T1000 (cell line): Measurements from ENCODE around the gene SDC1.

Experiments used
- DNase-seq: peaks from one replicate; lab custom pipeline; 2025; ENCODE audit warnings: mixed read lengths; lab: John Stamatoyannopoulos, UW

SDC1 gene

GRCh38 chr2:20229322-20230113, 4.6 kb upstream of the SDC1 start:
- no peak for DNase-seq

GRCh38 chr2:20227894-20228505, 3.1 kb upstream of the SDC1 start:
- DNase-seq = no peak

DNA sequence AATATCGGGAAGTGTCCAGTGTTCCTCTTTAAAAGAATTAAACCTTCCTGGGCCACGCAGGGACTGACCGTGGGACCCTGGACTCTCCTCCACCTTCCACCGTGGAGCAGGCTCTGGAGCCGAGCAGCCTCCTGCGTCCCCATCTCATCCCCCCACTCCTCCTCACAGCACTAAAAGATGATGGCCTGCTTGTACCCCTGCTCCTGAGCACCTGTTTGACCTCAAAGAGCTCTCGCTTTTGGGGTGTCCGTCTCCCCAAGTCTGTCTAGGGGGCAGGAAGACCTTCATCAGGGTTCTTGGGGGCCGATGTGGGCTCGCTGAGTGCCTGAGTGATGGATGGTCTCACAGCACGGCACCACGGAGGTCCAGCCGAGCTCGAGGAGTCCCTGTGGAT, 1.2 kb upstream of the SDC1 start:
- no peak for DNase-seq

- peak; percentile 45 for DNase-seq
Measured at GRCh38 chr2:20225294-20226151, 593 bp upstream of the SDC1 start.

DNA sequence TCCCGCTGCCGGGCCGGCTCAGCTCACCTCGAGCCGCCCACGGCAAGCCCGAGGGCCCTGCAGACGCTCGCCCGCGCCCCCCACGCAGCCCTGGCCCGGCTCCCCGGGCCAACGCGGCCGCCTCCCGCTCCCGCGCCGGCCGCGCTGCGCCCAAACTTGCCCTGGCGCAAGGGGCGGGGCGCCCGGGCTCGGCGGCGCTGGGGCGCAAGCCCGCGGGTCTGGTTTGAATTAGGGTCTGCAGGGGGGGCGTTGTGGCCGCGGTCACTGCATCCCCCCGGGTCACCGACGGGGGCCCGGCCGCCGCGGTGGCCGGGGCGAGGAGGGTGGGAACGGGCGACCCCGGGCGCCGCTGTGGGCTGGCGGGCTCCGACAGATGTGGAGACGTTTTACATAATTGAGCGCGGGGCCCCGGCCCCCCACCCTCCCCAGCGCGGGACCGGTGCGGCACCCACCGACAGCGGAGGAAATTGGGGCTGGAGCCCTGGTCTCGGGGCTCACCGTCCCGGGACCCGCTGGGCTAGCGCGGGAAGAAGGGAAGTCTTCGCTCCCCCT, 690 bp downstream of the SDC1 start:
- DNase-seq = no peak

DNA sequence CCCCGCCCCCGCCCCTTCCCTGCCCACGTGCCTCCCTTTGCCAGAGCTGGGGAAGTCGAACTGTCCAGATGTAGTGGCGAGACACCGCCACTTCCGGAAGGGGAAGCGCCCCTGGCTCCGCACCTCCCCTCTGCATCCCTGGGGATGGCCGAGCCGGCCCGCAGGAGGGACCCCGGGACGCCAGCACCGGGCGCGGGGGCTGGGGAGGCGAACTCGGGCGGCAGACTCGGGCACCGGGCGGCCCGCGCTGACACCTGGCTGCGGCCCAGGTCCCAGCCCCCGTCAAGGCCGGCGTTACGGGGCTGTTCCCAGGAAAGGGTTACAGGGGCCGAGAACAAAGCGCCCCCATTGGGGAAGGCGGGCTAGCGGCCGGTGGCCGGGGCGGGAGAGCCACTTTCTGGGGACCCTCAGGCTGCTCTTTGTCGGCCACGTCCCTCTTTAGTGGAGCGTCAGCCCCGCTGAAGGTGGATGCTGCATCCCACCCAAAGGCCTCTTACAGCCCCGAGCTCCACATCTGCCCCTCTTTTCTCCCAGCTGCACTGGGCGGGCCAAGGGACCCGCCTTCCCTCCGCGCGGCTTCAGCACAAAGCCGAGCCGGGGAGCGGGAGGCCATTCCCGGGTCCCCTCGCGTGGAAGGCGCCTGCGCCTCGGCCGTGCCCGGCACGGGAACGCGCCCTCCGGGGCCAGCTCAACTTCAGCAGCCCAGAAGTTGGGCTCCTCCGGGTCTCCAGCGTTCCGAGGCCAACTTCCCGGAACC, 1.3 kb downstream of the SDC1 start:
- DNase-seq = peak; percentile 33

- DNase-seq = no peak
Measured at GRCh38 chr2:20222769-20223406, 2.0 kb downstream of the SDC1 start.

- DNase-seq = no peak
Measured at GRCh38 chr2:20222014-20222768, 2.7 kb downstream of the SDC1 start.

DNA sequence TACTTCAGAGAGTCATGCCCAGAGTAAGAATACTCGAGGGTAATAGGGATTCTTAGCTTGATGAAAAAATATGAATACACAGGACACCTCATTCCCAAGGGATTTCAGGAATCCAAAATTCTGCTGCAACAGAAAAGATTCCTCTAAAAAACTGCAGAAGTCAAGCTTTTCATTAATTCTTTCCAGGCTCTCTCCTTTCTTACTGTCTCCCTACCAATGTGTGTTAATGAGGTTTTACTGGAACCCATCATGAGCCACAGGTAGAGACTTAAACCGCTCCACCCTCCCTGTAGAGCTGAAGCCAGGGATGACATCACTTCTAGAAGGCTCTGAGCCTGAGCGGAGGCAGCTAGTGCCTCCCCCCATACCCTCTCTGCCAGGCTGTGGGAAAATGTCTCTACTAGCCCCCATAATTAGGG, 3.4 kb downstream of the SDC1 start:
- DNase-seq = no peak

DNA sequence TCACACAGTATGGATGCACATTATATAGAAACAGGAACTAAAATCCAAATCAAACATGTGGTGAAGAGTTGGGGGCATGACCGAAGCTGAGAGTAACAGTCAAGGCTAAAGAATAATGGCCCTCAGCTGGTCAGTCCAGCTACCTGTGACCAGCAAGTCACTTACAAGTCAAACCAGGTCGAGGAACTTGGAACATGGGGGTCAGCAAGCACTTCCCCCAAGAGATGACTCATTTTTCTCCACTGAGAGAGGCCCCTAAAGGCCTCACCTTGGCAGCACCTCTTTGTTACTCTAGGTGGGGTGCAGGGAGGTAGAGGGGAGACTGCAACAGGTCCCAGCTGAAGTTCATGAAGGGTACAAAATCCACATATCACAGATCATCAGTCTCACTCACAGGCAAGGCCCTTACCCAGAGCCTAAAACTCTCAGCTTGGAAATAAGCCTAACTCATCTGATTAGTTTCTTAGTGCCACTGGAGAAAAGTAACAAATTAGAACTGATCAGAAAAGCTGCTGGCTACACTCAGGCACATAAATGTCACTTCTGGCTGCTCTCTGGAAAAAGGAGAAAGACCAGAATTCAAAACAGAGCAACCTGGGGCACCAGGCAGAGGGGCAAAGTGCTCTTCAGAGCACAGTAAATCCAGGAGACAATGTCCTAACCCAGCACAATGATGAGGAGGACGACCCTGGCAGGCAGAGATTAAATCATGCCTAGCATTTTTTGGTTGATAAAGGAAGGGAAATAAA, 4.0 kb downstream of the SDC1 start:
- DNase-seq = no peak

- DNase-seq = no peak
Measured at GRCh38 chr2:20219763-20220380, 5.1 kb downstream of the SDC1 start.

GRCh38 chr2:20218331-20219320, 6.3 kb downstream of the SDC1 start:
- DNase-seq = no peak

DNA sequence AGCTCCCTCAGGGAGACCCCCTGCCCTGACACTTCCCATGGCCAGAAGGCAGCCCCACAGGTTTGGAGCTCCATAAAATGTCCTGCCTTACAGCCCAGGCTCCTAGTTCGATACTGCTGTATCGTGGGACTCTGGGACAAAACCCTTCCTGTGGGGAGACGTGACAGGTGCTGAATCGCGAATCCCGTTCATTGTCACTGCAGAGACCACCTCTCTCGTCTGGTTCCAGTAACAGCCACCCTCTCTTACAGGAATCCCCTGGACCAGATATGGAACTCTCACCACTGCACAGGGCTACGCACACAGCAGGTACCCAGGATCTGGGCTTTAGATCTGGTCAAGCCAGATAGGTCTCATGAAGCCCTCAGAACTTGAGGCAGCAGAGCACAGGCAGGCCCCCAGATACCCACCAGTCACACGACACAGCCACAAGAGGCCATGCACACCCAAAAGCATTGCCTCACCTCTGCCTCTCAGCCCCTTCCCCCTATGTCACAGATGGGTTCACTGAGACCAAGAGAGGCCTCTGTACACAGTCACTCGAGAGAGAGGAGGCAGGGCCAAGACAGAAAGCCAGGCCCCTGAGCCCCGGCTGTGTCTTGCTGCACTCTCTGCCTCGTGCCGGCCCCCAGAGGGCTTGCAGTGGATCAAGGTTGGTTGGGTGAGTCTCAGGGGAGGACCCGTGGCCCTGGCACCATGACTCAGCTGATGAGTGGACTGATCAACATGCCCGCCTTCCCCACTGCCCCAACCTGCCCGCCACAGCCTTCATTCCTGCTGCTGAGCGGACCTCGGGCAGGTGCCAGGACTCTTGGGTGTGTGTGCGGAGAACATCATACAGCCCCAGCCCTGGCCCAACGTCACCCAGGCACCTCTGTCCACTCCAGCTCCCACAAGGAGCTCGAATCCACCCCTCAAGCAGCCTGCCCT, 7.6 kb downstream of the SDC1 start:
- peak; percentile 44 for DNase-seq

GRCh38 chr2:20216130-20217025, 8.6 kb downstream of the SDC1 start:
- DNase-seq = no peak

- DNase-seq = no peak
Measured at GRCh38 chr2:20215183-20216040, 9.5 kb downstream of the SDC1 start.
